HCT116 (cell line): ENCODE results near the gene AP5S1. TPM values are rescaled to one million over a fixed set of nuclear protein-coding genes. Genes with fewer than 3 reads are reported as not detected.

ENCODE experiments used
- ATAC-seq: fragments of 200-7000 bp; cut with Tn5 transposase; 2 replicates; pipeline ENCODE4 v1.9.1; 2020; ENCODE audit warnings: mild to moderate bottlenecking, moderate library complexity
- BruUV-seq: library from RNA; stranded (reverse); fragments of 400-500 nt; replicated peaks from 2 replicates; lab custom pipeline; 2021; lab: Mats Ljungman, UMichigan
- CTCF ChIA-PET: fragments of 300-600 bp; sonication (Branson Sonifier 250); formaldehyde crosslinking; loops from one replicate; lab custom pipeline; 2021; ENCODE audit warnings: antibody characterized with exemption; lab: Charles Lee
- POLR2A ChIA-PET: fragments of 300-600, 350-600 bp; sonication (Branson Sonifier 250); formaldehyde crosslinking; loops from one replicate; lab custom pipeline; 2021; ENCODE audit warnings: antibody characterized with exemption; lab: Charles Lee
- RAD21 ChIA-PET, 2 experiments: fragments of 300-600 bp; sonication (Branson Sonifier 250); formaldehyde crosslinking; loops; one replicate each; lab custom pipeline; 2023; ENCODE audit warnings: low total read pairs in 2 of 2; ENCODE audit not compliant: uncharacterized antibody in 2 of 2, unreplicated experiment in 2 of 2, low non-redundant PET in 1 of 2; lab: Charles Lee
- DNase-seq: peaks from one replicate; pipeline ENCODE4 v3.0.0-alpha.2; 2010; ENCODE audit warnings: low read depth, low spot score
- H2AFZ ChIP-seq: fragments of 200-600 bp; shearing (Covaris generic), sonication (generic); 2 replicates; pipeline ENCODE4 v1.6.1; 2017; ENCODE audit warnings: low read depth, mixed run types, mixed read lengths, antibody characterized with exemption, low read length; ENCODE audit not compliant: poor library complexity, severe bottlenecking
- H3K27ac ChIP-seq: 2 replicates; pipeline ENCODE4 v1.5.1; 2012; ENCODE audit warnings: low read depth, low read length
- H3K27me3 ChIP-seq: fragments of 200-600 bp; sonication (generic); 2 replicates; pipeline ENCODE4 v1.6.1; 2016; ENCODE audit warnings: mixed run types, low read length, mixed read lengths; ENCODE audit not compliant: insufficient read depth
- H3K36me3 ChIP-seq, 2 experiments: fragments of 200-500 bp in 1 of 2; fragments of 200-600 bp in 1 of 2; sonication (Bioruptor generic) in 1 of 2; sonication (generic) in 1 of 2; 2 replicates each; pipeline versions ENCODE4 v1.5.1 to v1.6.1; 2014 to 2016; ENCODE audit warnings: low read length in 2 of 2, inconsistent platforms in 1 of 2, mixed read lengths in 1 of 2, mixed run types in 1 of 2; ENCODE audit not compliant: insufficient read depth in 2 of 2, control insufficient read depth in 1 of 2
- H3K4me1 ChIP-seq, 2 experiments: fragments of 200-600 bp in 1 of 2; sonication (generic) in 1 of 2; 2 replicates each; pipeline versions ENCODE4 v1.5.1 to v1.6.1; 2012 to 2017; ENCODE audit warnings: low read length in 2 of 2, inconsistent platforms in 1 of 2, mild to moderate bottlenecking in 1 of 2, mixed read lengths in 1 of 2, mixed run types in 1 of 2, moderate library complexity in 1 of 2; ENCODE audit not compliant: insufficient read depth in 2 of 2, control insufficient read depth in 1 of 2
- H3K4me2 ChIP-seq: fragments of 200-600 bp; sonication (generic); 2 replicates; pipeline ENCODE4 v1.6.1; 2017; ENCODE audit warnings: mixed run types, low read length, mixed read lengths
- H3K4me3 ChIP-seq, 2 experiments: fragments of 200-600 bp in 1 of 2; sonication (generic) in 1 of 2; replicated peaks in 1 of 2; 2 replicates each; pipeline ENCODE4 v1.5.1; 2011 to 2016; ENCODE audit warnings: low read length in 2 of 2, control low read depth in 1 of 2, low read depth in 1 of 2, mild to moderate bottlenecking in 1 of 2, mixed read lengths in 1 of 2, mixed run types in 1 of 2
- H3K79me2 ChIP-seq: fragments of 200-600 bp; sonication (generic); 2 replicates; pipeline ENCODE4 v1.6.1; 2017; ENCODE audit warnings: mild to moderate bottlenecking, mixed run types, low read length, moderate library complexity, mixed read lengths; ENCODE audit not compliant: insufficient read depth
- H3K9ac ChIP-seq: fragments of 200-600 bp; sonication (generic); 2 replicates; pipeline ENCODE4 v1.6.1; 2016; ENCODE audit warnings: low read length, mixed read lengths
- H3K9me2 ChIP-seq: fragments of 200-600 bp; sonication (generic), shearing (Covaris generic); 2 replicates; pipeline ENCODE4 v1.6.1; 2017; ENCODE audit warnings: mixed run types, mild to moderate bottlenecking, moderate library complexity; ENCODE audit not compliant: insufficient read depth
- H3K9me3 ChIP-seq, 2 experiments: fragments of 200-500 bp in 1 of 2; fragments of 200-600 bp in 1 of 2; sonication (Bioruptor generic) in 1 of 2; sonication (generic) in 1 of 2; 2 replicates each; pipeline ENCODE4 v1.6.1; 2014 to 2017; ENCODE audit warnings: low read length in 2 of 2, mixed read lengths in 2 of 2, inconsistent platforms in 1 of 2, low read depth in 1 of 2, mild to moderate bottlenecking in 1 of 2, mixed run types in 1 of 2, moderate library complexity in 1 of 2; ENCODE audit not compliant: control insufficient read depth in 1 of 2, insufficient read depth in 1 of 2
- H4K20me1 ChIP-seq: fragments of 200-600 bp; sonication (generic), shearing (Covaris generic); 2 replicates; pipeline ENCODE4 v1.6.1; 2017; ENCODE audit warnings: mixed run types, mild to moderate bottlenecking, moderate library complexity; ENCODE audit not compliant: insufficient read depth
- CBX3 ChIP-seq: IDR thresholded peaks from 2 replicates; pipeline ENCODE4 v1.6.1; 2012; ENCODE audit warnings: low read depth
- EGR1 ChIP-seq: IDR thresholded peaks from 2 replicates; pipeline ENCODE4 v1.6.1; 2012; ENCODE audit warnings: low read depth
- ELF1 ChIP-seq: IDR thresholded peaks from 2 replicates; pipeline ENCODE4 v1.6.1; 2012; ENCODE audit warnings: low read depth, borderline replicate concordance
- EZH2phosphoT487 ChIP-seq: fragments of 200-600 bp; IDR thresholded peaks from 2 replicates; pipeline ENCODE4 v1.6.1; 2018; ENCODE audit warnings: antibody characterized with exemption, borderline replicate concordance
- FOSL1 ChIP-seq: IDR thresholded peaks from 2 replicates; pipeline ENCODE4 v1.6.1; 2012; ENCODE audit warnings: low read depth
- JUND ChIP-seq: IDR thresholded peaks from 2 replicates; pipeline ENCODE4 v1.6.1; 2012
- MAX ChIP-seq: IDR thresholded peaks from 2 replicates; pipeline ENCODE4 v1.6.1; 2012
- POLR2AphosphoS5 ChIP-seq: IDR thresholded peaks from 2 replicates; pipeline ENCODE4 v1.6.1; 2011; ENCODE audit warnings: mild to moderate bottlenecking, low read depth, low read length, moderate library complexity
- REST ChIP-seq: IDR thresholded peaks from 2 replicates; pipeline ENCODE4 v1.6.1; 2012; ENCODE audit warnings: low read depth
- SIN3A ChIP-seq: IDR thresholded peaks from 2 replicates; pipeline ENCODE4 v1.6.1; 2012; ENCODE audit warnings: low read depth
- TCF7L2 ChIP-seq: IDR thresholded peaks from 2 replicates; pipeline ENCODE4 v1.7.0; 2011; ENCODE audit warnings: borderline replicate concordance, inconsistent platforms; ENCODE audit not compliant: insufficient read depth, insufficient read length; ENCODE audit errors: extremely low read depth
- YY1 ChIP-seq: IDR thresholded peaks from 2 replicates; pipeline ENCODE4 v1.6.1; 2011; ENCODE audit warnings: low read length, low read depth, moderate library complexity, mild to moderate bottlenecking; ENCODE audit not compliant: insufficient replicate concordance; ENCODE audit errors: extremely low read depth
- ZNF274 ChIP-seq: fragments of 200-500 bp; sonication (Bioruptor generic); IDR thresholded peaks from 2 replicates; pipeline ENCODE4 v1.6.1; 2014; ENCODE audit warnings: mild to moderate bottlenecking, low read depth, low read length, inconsistent platforms
- intact Hi-C: fragments of 100-400 bp; cut with micrococcal nuclease; formaldehyde crosslinking; loops from 2 replicates; pipeline ENCODE4 v1.10.0; 2022
- total RNA-seq: library from RNA; stranded (reverse); gene quantifications from one replicate; pipeline ENCODE4 v1.2.1, GENCODE V29; 2021; ENCODE audit not compliant: unreplicated experiment
- TF ChIP-seq, protein P1 (sequence below): IDR thresholded peaks from 2 replicates; pipeline ENCODE4 v1.6.1; 2012

Gene AP5S1
- total RNA-seq, 1 experiment from 2014 or later: 12.1 TPM

GRCh38 chr20:3876000-3876399, 55.7 kb downstream of the AP5S1 start:
- no peaks in the 10 kb centered on the region for H3K79me2 ChIP-seq
- no peak overlapping the region for H2AFZ ChIP-seq
- TF ChIP-seq POLR2AphosphoS5 (no peak), REST (no peak), YY1 (no peak), SIN3A (no peak), MAX (no peak), ELF1 (no peak), ZNF274 (no peak), JUND (no peak), EGR1 (no peak), TCF7L2 (no peak), FOSL1 (no peak), CBX3 (no peak), EZH2phosphoT487 (no peak)
- TF ChIP-seq, protein P1, sequence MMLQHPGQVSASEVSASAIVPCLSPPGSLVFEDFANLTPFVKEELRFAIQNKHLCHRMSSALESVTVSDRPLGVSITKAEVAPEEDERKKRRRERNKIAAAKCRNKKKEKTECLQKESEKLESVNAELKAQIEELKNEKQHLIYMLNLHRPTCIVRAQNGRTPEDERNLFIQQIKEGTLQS: no peak
- TF ChIP-seq, all 23 proteins: peak for 0
- CTCF ChIA-PET: no interaction called here
- H3K9me2 ChIP-seq: no peaks in the 10 kb centered on the region
- H3K27ac ChIP-seq: no peak overlapping the region
- intact Hi-C loops: no loop called here
- H3K27me3 ChIP-seq: no peaks in the 10 kb centered on the region
- H4K20me1 ChIP-seq: no peaks in the 10 kb centered on the region
- no peaks in the 10 kb centered on the region for H3K4me1 ChIP-seq
- BruUV-seq: no TSS peak
- POLR2A ChIA-PET: no interaction called here
- H3K4me2 ChIP-seq: no peak overlapping the region
- DNase-seq (no peak), ATAC-seq (no peak)
- no peak overlapping the region for H3K4me3 ChIP-seq
- H3K36me3 ChIP-seq: peaks cover 11 to 20% of the 10 kb centered on the region in 2 experiments; a peak in 3 of 4 replicates
- no peaks in the 10 kb centered on the region for H3K9me3 ChIP-seq
- RAD21 ChIA-PET: no interaction called here
- no peak overlapping the region for H3K9ac ChIP-seq
